Measurements from ENCODE around the gene DMXL2.
"Not testable (repeated sequence)": the region's sequence is repeated elsewhere in the genome, so short reads cannot be mapped to it uniquely, and the experiment has no call there.

DMXL2 gene

GRCh38 chr15:51576286-51576850 is 46.2 kb downstream of the DMXL2 start:
- Histone ChIP-seq H3K36me3 (no peaks in the 10 kb centered on the region), H3K9me3 (ENCODE audit: severe bottlenecking) (no peaks in the 10 kb centered on the region), H3K27me3 (ENCODE audit: insufficient read depth, low read depth, severe bottlenecking) (no peaks in the 10 kb centered on the region), H3K4me3 (ENCODE audit: low read depth, low read length) (no peak overlapping the region), H3K27ac (no peak overlapping the region)
- no peak for TF ChIP-seq CTCF (IDR thresholded peaks at IDR 0.05; ENCODE audit: low read depth, low read length)
- no peak for DNase-seq

DNA sequence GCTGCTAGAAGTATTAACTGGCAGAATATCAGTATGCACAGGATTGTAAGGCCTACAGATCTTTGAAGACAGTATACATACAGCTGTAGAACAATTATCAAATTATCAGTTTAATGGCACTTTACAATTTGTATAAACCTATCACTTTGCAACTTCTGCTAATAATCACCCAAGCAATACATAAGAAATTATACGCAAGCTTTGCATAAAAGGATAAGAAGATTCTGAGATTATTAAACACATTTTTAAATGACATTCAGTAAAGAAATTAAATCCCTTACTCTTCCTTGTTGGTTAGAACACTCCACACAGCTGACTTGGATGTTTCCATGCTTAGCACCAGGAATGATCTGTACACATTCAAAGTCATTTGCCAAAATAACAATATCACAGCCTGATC is 46.8 kb downstream of the DMXL2 start:
- Histone ChIP-seq H3K27ac (no peak overlapping the region), H3K4me3 (ENCODE audit: low read depth, low read length) (no peak overlapping the region), H3K36me3 (no peaks in the 10 kb centered on the region), H3K27me3 (ENCODE audit: insufficient read depth, low read depth, severe bottlenecking) (no peaks in the 10 kb centered on the region), H3K9me3 (ENCODE audit: severe bottlenecking) (no peaks in the 10 kb centered on the region)
- TF ChIP-seq CTCF (IDR thresholded peaks at IDR 0.05; ENCODE audit: low read depth, low read length), result no peak
- DNase-seq, result no peak

- not testable (repeated sequence) for H3K36me3 ChIP-seq; H3K9me3 ChIP-seq (ENCODE audit: severe bottlenecking); H3K27me3 ChIP-seq (ENCODE audit: insufficient read depth, low read depth, severe bottlenecking); H3K4me3 ChIP-seq (ENCODE audit: low read depth, low read length); DNase-seq; H3K27ac ChIP-seq
Measured at GRCh38 chr15:51573352-51573751, 49.2 kb downstream of the DMXL2 start.

- not testable (repeated sequence) for H3K27ac ChIP-seq; H3K4me3 ChIP-seq (ENCODE audit: low read depth, low read length); H3K36me3 ChIP-seq; DNase-seq; H3K9me3 ChIP-seq (ENCODE audit: severe bottlenecking); H3K27me3 ChIP-seq (ENCODE audit: insufficient read depth, low read depth, severe bottlenecking)
Measured at GRCh38 chr15:51568939-51569784, 53.4 kb downstream of the DMXL2 start.

GRCh38 chr15:51561271-51561670 is 61.3 kb downstream of the DMXL2 start:
- no peak for DNase-seq
- Histone ChIP-seq H3K27ac (no peak overlapping the region), H3K4me3 (ENCODE audit: low read depth, low read length) (no peak overlapping the region), H3K27me3 (ENCODE audit: insufficient read depth, low read depth, severe bottlenecking) (no peaks in the 10 kb centered on the region), H3K9me3 (ENCODE audit: severe bottlenecking) (no peaks in the 10 kb centered on the region), H3K36me3 (no peaks in the 10 kb centered on the region; the same call in 1 of the 2 replicates)
- TF ChIP-seq CTCF (IDR thresholded peaks at IDR 0.05; ENCODE audit: low read depth, low read length), result no peak

- Histone ChIP-seq H3K27ac (no peak overlapping the region), H3K4me3 (ENCODE audit: low read depth, low read length) (no peak overlapping the region), H3K9me3 (ENCODE audit: severe bottlenecking) (no peaks in the 10 kb centered on the region), H3K27me3 (ENCODE audit: insufficient read depth, low read depth, severe bottlenecking) (no peaks in the 10 kb centered on the region), H3K36me3 (no peaks in the 10 kb centered on the region; the same call in 1 of the 2 replicates)
- no peak for DNase-seq
- TF ChIP-seq CTCF (IDR thresholded peaks at IDR 0.05; ENCODE audit: low read depth, low read length), result no peak
Measured at GRCh38 chr15:51558876-51559275, 63.7 kb downstream of the DMXL2 start.
